ENCODE results near the gene CLIC6.
"Not testable (repeated sequence)": the region's sequence is repeated elsewhere in the genome, so short reads cannot be mapped to it uniquely, and the experiment has no call there.

CLIC6 gene

DNA sequence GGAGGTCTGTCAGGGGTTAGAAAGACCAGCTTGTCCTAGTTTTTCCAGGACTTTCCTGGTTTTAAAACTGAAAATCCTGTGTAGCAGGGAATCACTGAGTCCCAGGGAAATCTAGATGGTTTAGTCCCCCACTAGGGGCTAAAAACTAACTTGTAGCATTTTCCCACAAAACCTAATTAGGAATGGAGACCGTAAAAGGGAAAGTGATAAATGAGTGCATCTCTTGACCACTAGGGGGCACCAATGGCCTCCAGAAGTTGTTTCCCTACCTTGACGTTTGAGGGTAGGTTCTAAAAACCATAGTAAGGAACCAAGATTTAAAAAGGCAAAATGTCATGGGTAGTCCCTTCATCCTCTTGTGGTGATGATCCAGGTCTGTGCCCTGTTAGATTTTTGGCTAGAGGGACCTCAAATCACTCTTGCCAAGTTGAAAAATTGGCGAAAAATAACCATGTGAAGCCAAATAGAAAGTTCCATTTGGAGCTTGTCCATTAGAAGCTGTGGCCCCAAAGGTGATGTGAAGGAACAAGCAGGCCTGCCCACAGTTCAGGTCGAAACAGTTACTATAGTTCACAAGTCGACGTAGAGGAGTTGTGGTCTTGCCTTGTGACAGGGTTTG lies 24.5 kb downstream of the CLIC6 start:
- no peak for DNase-seq (ENCODE audit: low read depth)

DNA sequence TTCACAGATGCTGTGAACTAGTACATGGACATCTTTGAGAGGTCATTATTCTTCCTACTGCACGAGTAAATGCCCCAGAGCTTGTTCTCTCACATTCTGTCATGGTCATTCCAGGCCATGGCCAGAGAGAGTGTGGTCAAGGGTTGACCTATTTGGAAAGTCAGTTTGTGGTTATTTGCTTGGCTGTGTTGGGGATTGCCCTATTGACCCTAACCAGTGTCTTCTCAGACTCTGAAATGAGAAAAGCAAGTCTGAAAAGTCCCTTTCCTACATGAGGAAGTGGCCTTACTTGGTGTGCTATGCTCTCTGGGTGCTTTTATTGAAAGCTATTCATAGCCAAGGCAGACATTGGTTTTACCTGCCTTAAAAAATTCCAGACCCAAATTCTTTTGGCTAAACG lies 26.6 kb downstream of the CLIC6 start:
- DNase-seq (ENCODE audit: low read depth), result no peak

DNA sequence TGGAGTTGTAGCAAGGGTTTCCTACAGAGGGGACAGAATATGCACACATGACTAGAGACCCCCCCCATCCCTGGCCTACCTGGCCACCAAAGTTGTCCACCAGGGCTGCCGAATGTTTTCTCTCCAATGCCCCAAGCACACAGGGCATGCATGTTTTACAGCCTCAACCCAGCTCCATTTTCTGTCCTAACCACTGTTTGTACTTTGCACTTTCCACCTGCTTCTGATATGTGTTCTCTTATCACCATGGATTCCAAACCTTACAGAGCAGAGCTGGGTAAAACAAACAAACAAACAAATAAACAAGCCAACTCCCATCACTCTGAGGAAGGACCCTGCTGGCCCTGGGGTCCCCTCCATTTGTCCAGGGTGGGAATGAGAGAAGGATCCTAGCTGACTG lies 27.3 kb downstream of the CLIC6 start:
- DNase-seq (ENCODE audit: low read depth), result no peak

DNA sequence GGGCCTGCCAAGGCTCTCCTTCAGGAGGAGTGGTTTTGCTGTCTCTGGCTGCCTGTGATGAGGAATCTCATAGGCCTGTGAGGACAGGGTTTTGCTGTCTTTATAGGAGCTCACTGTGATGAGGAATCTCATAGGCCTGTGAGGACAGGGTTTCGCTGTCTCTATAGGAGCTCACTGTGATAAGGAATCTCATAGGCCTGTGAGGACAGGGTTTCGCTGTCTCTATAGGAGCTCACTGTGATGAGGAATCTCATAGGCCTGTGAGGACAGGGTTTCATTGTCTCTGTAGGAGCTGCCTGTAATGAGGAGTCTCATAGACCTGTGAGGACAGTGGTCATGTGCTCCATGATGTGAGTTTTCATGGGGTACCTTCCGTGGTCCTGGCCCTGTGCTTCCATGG lies 29.0 kb downstream of the CLIC6 start:
- DNase-seq (ENCODE audit: low read depth), result no peak

DNA sequence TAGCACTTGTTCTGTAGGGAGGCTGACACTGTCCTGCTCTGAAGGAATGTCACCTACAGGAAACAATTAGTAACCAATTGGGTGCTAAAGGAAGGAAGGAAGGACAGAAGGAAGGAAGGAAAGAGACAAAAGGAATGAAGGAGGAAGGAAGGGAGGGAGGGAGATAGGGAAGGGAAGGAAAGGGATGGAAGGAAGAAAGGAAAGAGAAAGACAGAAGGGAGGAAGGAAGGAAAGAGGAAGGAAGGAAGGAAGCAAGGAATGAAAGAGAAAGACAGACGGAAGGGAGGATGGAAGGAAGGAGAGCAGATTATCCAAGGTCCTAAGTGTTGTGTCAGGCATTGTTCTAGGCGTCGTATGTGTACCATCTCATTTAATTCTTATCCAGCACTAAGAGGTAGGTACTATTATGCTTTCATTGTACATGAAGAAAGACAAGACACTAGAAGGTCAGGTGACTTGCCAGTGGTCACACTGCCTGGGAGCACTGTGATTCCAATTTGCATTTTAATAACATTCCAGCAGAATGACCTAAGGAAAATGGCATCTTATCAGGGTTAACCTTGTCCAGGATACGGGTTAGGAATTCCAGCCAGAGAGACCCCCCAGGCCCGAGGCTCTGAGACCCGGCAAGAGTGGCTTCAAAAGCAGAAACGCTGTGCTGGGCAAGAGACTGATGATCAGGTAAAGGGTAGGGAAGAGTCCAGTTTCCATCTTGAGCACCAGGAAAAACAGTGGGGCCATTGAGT lies 29.6 kb downstream of the CLIC6 start:
- DNase-seq (ENCODE audit: low read depth), result no peak

DNA sequence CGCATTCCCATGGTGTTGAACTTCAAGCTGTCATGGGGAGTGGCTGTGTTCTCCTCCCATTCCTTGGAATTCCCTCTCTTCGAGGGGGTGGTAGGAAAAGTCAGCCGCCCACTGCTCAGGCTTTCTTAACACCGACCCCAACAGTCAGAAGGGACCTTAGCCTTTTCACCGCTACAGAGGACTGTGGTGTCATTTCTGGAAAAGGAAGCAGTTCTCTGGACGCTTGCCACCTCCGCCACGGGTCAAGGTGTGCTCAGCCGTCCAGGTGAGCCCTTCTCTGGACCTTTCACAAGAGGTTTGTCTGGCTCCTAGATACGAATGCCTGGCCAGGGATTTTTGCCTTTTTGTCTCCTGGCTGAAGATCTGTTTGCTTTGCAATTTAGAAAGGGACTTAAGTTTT lies 31.8 kb downstream of the CLIC6 start:
- DNase-seq (ENCODE audit: low read depth), result no peak

DNA sequence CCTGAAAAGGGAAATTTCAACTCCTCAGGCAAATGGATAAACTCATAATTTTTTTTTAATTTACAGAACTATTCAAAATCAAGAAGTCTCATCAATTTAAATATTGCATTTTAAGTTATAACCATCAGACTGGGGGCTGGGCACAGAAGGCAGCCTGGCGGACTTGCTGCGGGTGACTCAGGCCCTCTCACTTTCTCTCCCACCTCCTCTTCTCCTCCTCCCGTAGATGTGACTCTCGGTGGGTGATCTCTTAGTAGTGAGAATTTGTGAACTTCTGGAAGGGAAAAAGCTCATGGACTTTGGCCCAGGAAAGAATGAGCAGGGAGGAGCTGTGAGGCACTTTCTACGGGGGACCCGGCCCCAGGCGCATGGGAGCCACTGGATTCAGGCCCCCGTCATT lies 32.9 kb downstream of the CLIC6 start:
- no peak for DNase-seq (ENCODE audit: low read depth)

DNA sequence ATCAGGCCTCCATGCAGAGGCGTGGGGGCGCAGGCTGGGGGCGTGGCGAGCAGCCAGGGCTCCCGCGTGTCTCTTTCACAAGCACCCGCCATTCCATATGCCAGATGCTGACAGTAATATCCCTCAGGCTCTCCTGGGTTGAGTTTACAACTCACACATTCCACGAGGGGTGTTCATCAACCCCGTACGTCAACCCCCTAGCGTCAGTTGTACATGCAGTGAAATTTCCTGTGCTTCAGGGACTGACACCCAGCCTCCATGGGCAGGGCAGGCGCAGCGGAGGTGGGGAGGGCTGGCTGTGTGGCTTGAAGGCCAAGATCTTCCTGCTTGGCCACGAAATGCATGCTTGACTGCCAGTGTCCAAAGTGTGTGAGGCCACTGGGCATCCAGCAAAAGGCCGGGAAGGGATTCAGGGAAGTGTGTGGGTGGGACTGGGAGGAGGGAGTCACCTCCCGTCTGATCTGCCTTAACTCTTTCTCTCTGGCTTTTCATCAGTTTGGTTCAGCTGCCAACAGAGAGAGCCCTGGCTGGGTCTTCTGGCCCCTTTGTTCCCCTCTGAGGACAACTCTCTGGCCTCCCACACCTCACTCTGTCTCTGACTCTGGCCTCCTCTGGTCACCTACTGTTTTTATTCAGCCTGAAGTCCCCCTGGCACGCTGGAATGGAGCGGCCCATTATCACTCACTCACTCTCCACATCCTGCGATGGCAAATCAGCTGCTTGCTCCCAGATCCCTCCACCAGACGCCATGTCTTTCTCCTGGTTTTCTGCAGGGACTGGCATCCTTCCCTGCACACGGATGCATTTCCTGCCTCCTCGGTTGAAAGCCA lies 33.8 kb downstream of the CLIC6 start:
- no peak for DNase-seq (ENCODE audit: low read depth)

DNA sequence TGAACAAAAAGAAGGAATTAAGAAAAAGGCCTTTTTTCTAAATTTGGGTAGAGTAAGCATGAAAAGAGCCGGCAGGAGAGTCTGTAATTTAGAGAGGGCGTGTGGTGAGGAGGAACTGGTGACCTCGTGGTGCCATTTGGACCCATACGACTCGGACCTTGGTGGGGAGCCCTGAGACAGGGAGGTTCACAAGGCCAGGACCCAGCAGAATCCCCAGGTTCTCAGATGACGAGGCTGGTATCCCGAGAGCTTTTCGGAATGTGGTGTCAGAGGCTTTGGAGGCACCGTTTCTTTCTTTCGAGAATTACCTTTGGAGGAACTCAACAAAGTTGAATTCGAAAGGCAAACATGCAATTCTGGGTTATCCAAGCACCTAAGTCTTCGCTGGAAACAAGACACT lies 34.8 kb downstream of the CLIC6 start:
- DNase-seq (ENCODE audit: low read depth), result no peak

DNA sequence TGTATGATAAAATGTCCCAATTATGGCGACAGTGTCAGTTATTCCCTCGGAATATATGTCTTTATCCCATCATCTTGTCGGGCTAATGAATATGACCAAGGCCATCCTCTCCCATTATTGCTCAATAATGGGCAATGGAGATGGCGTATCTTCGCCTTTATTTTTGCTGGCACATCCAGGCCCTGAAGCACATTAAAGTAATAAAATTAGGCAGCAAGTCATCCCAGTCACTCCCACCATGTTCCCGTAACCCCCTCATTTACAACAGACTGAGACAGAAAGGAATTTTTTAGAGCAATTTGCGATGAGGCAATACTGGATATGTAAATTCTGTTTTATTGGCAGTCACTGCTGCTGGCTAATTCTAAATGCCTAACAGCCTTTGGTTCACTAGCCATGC lies 35.3 kb downstream of the CLIC6 start:
- no peak for DNase-seq (ENCODE audit: low read depth)

DNA sequence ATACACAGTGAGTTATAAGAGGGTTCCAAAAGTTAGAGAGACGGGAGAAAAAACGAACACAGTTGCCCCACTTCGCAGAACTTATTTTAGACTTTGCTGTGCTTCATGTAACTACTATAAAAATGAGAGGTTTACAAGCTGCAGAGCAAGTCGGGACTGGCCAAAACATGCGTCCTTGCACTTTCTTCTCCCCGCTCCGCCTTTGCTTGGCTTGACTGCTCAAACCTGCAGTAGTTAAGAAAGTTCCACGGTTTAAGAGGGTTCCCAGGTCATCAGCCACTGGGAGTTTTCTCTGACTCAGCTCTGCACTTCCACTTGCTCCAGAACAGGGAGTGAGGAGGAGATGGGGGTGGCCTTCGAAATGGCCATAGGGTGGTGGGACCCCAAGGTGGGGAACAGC lies 36.2 kb downstream of the CLIC6 start:
- DNase-seq (ENCODE audit: low read depth), result no peak

DNA sequence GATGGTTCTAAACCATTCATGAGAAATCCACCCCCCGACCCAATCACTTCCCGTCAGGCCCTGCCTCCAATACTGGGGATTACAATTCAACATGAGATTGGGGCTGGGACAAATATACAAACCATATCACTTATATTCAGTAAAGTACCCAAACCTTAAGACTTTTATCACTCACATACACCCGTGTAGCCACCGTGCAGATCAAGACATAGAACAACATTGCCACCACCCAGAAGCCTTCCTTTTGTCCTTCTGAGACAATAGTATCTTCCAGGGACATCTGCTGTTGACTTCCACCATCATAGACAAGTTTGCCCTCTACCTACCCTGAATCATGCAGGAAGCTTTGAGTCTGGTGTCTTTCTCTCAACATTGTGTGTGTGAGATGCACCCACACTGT lies 37.5 kb downstream of the CLIC6 start:
- DNase-seq (ENCODE audit: low read depth), result no peak

DNA sequence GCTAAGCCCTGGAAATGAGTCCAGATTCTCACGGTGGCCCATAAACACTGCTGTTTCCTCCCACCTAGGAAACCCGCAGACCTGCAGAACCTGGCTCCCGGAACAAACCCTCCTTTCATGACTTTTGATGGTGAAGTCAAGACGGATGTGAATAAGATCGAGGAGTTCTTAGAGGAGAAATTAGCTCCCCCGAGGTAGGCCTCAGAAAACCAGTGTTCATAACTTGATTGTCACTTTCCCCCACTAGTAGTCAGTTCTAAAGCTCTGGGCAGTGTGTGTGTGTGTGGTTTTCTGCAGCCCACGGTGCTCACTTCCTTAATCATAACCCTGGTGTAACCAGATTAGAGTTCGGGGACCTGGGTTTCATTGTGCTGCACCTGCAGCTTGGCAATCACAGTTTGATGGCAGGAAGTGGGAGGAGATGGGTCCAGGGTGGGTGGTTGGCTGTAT lies 39.1 kb downstream of the CLIC6 start:
- peak; percentile 1 for DNase-seq (ENCODE audit: low read depth)

DNA sequence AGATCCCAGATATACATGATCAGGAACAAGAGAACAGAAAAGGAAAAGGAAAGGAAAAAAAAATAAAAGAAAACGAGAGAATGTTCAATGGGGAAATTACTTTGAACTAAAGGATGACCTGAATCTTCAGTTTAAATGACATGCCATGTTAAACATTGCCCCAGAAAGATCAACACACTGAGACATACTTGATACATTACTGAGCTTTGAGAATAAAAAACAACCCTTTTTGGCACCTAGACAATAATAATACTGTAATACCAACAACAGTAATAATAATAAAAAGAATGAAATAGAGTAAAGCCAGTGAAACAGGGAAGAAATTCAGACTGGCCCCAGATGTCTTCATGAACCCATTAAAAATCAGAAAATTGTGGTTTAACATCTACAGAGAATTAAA lies 44.8 kb downstream of the CLIC6 start:
- DNase-seq (ENCODE audit: low read depth), result no peak

DNA sequence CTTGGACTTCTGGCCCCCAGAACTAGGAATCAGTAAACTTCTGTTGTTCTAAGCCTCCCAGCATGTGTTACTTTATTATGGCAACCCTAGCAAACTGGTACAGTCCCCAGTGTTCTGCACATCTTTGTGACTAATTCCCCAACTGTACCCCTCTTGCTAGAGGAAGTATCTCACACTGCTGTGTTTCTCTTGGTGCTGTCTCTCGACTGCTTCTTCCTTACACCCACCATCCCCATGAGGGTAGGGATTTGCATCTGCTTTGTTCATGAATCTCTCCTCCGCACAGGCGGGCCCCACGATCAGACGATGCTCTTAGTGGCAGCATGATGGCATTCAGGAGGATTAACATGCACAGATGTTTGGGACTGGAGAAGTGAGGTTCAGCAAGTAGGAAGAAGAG lies 46.7 kb downstream of the CLIC6 start:
- no peak for DNase-seq (ENCODE audit: low read depth)

DNA sequence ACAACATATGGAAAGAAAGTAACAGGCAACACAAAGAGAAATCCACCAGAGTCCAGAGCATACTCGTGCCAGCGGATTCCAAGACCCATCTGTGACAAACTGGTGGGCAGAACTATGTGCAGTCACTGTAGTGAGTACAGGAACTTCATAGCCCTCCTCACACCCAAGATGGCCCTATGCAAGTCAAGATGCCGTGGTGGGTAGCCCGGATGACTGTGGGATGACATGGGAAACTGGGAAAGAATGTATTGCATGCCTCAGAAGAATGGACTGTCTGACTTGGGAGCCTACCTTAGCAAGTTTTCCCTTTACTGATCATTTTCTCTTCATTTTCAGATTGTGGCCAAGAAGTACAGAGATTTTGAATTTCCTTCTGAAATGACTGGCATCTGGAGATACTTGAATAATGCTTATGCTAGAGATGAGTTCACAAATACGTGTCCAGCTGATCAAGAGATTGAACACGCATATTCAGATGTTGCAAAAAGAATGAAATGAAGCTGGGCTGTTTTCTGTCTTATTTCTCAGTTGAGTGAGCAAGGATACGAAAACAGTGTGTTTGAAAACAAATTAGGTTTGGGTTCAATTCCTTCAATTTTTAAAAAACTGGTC lies 47.3 kb downstream of the CLIC6 start:
- no peak for DNase-seq (ENCODE audit: low read depth)

DNA sequence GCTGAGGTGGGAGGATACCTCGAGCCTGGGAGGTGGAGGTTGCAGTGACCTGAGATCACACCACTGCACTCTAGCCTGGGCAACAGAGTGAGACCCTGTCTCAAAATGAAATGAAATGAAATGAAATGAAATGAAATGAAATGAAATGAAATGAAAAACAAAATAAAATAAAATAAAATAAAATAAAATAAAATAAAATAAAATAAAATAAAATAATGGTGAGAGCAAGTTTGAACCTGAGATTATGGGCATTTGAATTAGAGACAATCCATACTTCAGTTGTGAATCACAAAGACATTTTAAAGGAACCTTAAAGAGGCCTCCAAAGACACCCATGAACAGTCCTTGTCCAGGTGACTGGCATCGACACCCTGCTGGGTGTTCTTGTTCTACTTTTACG lies 49.7 kb downstream of the CLIC6 start:
- not testable (repeated sequence) for DNase-seq (ENCODE audit: low read depth)

DNA sequence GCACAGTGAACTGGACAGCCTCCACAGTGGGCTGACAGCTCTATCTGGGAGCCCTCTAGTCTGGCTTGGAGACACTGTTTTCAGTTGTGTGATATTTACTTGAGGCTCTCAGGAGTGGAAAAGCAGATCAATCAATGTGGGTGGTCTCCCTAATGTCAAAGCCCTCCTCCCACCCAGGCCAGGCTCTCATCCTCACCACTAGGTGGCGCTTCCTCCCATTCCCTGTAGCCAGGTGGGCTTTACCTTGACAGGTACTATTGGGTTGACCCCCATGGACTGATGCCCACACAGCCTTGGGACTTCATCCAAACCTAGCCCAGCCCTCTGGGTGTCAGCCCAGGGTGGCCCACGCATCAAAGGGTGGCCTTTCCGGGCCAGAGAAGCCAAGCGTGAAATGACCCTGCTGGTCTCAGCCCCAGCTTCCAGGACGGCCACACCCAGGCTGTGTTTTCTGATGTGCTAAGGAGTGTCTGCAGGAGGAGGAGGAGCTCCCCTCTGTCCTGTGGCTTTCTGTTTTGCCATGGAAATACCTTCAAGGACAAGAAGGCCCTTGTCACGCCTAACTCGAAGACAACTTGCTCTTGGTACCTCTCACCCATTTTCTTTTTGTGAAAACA lies 54.0 kb downstream of the CLIC6 start:
- DNase-seq (ENCODE audit: low read depth), result peak; percentile 3

DNA sequence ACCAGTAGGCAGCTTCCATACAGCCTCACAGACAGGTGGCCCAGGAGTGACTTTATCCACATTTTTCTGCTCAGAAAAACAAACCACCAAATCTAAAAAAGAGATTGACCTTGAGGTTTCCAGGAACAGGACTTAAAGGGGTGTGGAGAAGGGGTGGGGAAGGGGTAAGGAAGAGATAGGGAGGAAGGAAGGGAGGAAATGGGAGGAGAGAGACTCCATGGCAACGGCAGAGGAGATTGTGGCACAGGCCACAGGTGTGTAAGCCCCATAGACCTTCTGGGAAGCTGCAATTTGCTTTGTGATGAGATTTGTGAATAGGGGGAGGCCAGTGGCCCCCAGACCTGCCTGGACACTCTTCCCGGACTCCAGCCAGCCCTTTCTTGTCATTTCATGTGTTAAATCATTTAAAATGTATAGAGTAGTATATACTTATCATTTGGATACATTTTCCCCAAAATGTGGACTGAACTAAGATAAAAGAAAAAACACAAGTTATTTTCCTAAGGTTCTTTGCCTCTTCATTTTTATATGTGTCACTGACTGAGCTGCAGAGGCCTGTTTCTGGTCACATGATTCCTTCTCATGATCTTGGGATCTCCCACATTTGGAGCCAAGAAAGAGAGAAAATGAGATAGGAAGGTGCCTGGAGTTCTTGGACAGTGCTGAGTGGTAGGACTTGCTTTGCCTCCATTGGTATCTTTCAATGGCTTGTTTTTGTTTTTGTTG lies 55.5 kb downstream of the CLIC6 start:
- no peak for DNase-seq (ENCODE audit: low read depth)

DNA sequence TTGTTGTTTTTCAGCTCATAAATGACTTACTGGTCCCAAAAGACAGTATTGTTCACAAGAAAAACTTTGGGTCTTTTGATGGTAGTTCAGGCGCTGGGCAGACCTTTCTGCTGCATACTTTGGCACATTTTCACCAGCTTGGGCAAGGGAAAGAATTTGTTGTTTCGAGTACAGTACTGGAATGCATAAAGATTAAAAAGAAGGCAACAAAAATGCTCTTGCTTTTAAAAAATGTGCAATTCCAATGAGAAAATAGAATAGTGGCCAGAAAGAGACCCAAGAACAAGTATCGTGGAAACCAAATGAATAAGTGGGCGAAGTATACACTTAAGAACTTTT lies 56.0 kb downstream of the CLIC6 start:
- no peak for DNase-seq (ENCODE audit: low read depth)

DNA sequence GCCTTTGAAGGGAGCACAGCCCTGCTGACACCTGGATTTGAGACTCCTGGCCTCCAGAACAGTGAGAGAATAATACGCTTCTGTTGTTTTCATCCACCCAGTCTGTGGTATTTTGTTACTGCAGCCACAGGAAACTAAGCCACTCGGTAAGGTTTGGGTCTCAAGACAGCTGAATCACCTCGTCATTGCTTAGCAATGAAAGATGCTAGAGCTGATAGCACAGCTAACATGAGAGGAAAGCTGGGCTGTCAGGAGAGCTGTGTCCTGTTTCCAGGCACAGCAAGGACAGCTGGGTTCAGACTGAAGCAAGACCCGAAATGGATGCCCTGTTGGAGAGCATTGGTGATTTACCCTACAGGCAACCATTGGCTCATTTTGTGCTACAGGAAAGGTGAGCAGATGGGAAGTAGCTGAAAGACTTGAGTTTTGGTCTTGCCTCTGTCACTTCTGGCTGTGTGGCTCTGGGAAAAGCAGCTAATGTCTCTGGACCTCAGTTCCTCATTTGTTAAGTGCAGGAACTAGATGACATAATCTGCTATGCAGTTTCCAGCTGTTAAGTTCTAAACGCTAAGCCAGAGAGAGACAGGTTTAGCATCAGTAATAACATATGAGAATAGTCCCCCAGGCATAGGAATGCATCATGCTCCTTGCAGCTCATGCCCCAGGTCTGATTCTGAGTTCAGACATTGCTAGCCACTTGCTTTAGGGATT lies 58.0 kb downstream of the CLIC6 start:
- no peak for DNase-seq (ENCODE audit: low read depth)

All from activated T-helper 1 cell treated with Interleukin-2 at 50 U/mL for 16 hours (primary cell).